ENCODE results near the gene HAS3. TPM values are rescaled to one million over a fixed set of nuclear protein-coding genes. Genes with fewer than 3 reads are reported as not detected.

Gene HAS3
- total RNA-seq, 1 donor from 2014 or later, result 3.7 TPM

DNA sequence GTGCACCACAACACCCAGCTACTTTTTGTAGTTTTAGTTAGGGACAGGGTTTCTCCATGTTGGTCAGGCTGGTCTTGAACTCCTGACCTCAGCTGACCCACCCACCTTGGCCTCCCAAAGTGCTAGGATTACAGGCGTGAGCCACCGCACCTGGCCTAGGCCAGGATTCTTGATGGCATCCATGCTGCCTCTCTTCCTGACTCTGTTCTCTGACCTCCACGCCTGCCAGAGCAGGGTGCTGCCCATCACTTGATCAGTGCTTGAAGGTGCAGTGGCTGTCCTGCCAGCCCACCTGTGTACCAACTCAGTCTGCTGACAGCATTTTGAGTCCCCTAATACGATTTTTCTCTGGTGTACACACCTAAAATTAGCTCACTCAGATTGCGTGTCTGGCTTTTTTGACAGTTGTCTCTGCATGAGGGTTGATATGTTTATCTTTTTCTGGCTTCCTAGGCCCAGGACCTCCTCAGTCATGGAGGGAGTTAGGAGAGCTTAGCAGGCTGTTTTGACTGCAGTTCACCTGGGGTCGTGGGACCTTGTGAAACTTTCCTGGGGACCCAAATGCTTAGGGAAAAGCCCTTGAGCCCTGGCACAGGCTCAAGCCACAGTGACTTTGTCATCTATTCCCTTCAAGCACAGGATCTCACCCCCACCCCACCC lies 5.9 kb downstream of the HAS3 start:
- Mint-ChIP-seq H3K36me3 (peaks cover 9% of the 10 kb centered on the region), H3K27ac (no peak overlapping the region), H3K9me3 (no peaks in the 10 kb centered on the region), H3K27me3 (peaks cover 31% of the 10 kb centered on the region), H3K4me1 (ENCODE audit: unreplicated experiment) (peaks cover 11% of the 10 kb centered on the region), H3K4me3 (no peak overlapping the region)
- TF ChIP-seq, protein P1, sequence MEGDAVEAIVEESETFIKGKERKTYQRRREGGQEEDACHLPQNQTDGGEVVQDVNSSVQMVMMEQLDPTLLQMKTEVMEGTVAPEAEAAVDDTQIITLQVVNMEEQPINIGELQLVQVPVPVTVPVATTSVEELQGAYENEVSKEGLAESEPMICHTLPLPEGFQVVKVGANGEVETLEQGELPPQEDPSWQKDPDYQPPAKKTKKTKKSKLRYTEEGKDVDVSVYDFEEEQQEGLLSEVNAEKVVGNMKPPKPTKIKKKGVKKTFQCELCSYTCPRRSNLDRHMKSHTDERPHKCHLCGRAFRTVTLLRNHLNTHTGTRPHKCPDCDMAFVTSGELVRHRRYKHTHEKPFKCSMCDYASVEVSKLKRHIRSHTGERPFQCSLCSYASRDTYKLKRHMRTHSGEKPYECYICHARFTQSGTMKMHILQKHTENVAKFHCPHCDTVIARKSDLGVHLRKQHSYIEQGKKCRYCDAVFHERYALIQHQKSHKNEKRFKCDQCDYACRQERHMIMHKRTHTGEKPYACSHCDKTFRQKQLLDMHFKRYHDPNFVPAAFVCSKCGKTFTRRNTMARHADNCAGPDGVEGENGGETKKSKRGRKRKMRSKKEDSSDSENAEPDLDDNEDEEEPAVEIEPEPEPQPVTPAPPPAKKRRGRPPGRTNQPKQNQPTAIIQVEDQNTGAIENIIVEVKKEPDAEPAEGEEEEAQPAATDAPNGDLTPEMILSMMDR (conservative IDR thresholded peaks at IDR 0.05), result no peak
- DNase-seq (ENCODE audit: extremely low spot score, unreplicated experiment), result no peak

DNA sequence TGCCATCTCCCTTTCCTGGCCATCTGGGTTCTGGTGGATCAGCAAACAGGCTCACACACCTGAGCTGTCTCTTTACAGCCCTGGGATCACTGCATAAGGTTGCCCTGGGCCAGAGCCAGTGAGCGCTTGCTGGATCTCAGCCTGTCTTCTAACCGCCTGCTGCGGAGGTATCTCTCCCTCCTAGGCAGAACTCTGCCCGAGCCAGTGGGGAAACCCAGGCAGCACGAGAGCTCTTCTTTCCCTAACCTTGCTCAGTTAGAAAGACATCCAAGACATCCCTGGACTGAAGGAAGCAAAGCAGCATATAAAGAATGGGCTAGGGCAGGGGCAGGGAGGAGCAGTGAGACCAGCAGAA lies 6.4 kb downstream of the HAS3 start:
- Mint-ChIP-seq H3K27me3 (peaks cover 28% of the 10 kb centered on the region), H3K4me1 (ENCODE audit: unreplicated experiment) (peaks cover 10% of the 10 kb centered on the region), H3K27ac (no peak overlapping the region), H3K9me3 (no peaks in the 10 kb centered on the region), H3K4me3 (no peak overlapping the region), H3K36me3 (peaks cover 13% of the 10 kb centered on the region)
- no peak for DNase-seq (ENCODE audit: extremely low spot score, unreplicated experiment)
- TF ChIP-seq, protein P1 (conservative IDR thresholded peaks at IDR 0.05), result no peak

DNA sequence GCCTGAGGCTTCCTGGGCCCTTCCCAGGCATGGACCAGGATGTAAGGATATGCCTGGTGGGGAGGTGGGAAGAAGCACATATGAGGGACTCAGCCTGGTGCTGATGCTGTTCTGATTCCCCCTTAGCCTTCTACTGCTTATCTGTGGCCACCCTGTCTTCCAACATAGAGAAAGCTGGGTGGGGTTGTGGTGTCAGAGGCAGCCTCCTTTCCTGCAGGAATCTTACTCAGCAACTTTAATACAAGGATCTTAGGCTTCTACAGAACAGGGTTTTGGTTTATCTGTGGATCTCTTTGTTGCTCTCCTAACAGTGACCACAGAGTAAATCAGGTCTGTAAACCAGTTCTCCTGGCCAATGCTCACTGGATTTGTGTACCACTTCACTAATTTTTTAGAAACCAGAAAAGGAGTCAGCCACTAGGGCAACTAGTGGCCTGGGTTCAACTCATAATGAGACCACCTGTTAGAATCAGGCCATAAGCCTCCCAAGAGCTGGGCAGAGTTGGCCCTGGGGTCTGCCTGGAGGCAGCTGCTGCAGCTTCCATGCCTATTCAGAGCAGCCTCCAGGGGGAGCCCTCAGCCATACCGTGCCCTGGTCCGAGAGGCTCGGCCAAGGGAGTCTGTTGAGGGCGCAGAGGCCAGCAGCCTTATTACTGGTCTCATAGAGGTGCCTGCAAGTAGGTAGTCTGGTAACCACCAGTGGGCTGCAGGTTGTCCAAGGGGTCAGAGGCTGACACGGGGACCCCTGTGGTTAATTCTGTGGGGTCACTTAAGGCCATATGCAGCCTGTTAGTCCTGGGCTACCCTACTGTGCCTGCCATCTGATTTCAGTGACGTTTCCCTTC lies 7.1 kb downstream of the HAS3 start:
- peaks cover 13% of the 10 kb centered on the region for H3K36me3 Mint-ChIP-seq
- H3K4me3 Mint-ChIP-seq, result no peak overlapping the region
- no peak overlapping the region for H3K27ac Mint-ChIP-seq
- DNase-seq (ENCODE audit: extremely low spot score, unreplicated experiment), result peak; percentile 78
- no peaks in the 10 kb centered on the region for H3K9me3 Mint-ChIP-seq
- TF ChIP-seq, protein P1 (conservative IDR thresholded peaks at IDR 0.05), result peak; percentile 83
- peaks cover 6% of the 10 kb centered on the region for H3K4me1 Mint-ChIP-seq (ENCODE audit: unreplicated experiment)
- H3K27me3 Mint-ChIP-seq, result peaks cover 23% of the 10 kb centered on the region

DNA sequence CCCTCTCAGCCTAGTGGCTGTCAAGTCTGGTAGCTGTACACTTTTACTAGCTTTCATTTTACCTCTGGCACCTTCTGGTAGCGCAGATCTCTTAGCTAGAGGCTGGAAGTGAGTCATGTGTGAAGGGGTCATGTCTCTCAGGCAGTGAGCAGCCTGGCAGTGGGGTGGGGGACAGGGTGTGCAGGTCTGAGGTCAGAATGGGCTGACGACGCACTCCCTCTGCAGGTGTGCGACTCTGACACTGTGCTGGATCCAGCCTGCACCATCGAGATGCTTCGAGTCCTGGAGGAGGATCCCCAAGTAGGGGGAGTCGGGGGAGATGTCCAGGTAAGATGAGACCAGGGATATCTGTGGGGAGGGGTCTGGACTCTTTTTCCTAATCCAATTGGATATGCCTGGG lies 7.8 kb downstream of the HAS3 start:
- no peak for DNase-seq (ENCODE audit: extremely low spot score, unreplicated experiment)
- Mint-ChIP-seq H3K36me3 (peaks cover 20% of the 10 kb centered on the region), H3K27ac (no peak overlapping the region), H3K9me3 (no peaks in the 10 kb centered on the region), H3K27me3 (peaks cover 17% of the 10 kb centered on the region), H3K4me1 (ENCODE audit: unreplicated experiment) (peaks cover 1% of the 10 kb centered on the region), H3K4me3 (no peak overlapping the region)
- TF ChIP-seq, protein P1 (conservative IDR thresholded peaks at IDR 0.05), result no peak

DNA sequence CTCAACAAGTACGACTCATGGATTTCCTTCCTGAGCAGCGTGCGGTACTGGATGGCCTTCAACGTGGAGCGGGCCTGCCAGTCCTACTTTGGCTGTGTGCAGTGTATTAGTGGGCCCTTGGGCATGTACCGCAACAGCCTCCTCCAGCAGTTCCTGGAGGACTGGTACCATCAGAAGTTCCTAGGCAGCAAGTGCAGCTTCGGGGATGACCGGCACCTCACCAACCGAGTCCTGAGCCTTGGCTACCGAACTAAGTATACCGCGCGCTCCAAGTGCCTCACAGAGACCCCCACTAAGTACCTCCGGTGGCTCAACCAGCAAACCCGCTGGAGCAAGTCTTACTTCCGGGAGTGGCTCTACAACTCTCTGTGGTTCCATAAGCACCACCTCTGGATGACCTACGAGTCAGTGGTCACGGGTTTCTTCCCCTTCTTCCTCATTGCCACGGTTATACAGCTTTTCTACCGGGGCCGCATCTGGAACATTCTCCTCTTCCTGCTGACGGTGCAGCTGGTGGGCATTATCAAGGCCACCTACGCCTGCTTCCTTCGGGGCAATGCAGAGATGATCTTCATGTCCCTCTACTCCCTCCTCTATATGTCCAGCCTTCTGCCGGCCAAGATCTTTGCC lies 9.0 kb downstream of the HAS3 start:
- DNase-seq (ENCODE audit: extremely low spot score, unreplicated experiment), result no peak
- Mint-ChIP-seq H3K4me3 (no peak overlapping the region), H3K4me1 (ENCODE audit: unreplicated experiment) (no peaks in the 10 kb centered on the region), H3K9me3 (no peaks in the 10 kb centered on the region), H3K27me3 (peaks cover 5% of the 10 kb centered on the region), H3K27ac (no peak overlapping the region), H3K36me3 (peaks cover 26% of the 10 kb centered on the region)
- TF ChIP-seq, protein P1 (conservative IDR thresholded peaks at IDR 0.05), result no peak
